GM10266 (cell line): ENCODE results near the gene PRKAG2.

Experiments
- DNase-seq: peaks from one replicate; pipeline ENCODE4 v3.0.0; 2012; ENCODE audit errors: extremely low spot score
- TF ChIP-seq, protein P1 (sequence below): IDR thresholded peaks from 2 replicates; pipeline ENCODE4 v1.5.1; 2012; ENCODE audit warnings: mild to moderate bottlenecking, low read depth; ENCODE audit not compliant: control insufficient read depth, insufficient read depth; ENCODE audit errors: missing control alignments

Gene PRKAG2

DNA sequence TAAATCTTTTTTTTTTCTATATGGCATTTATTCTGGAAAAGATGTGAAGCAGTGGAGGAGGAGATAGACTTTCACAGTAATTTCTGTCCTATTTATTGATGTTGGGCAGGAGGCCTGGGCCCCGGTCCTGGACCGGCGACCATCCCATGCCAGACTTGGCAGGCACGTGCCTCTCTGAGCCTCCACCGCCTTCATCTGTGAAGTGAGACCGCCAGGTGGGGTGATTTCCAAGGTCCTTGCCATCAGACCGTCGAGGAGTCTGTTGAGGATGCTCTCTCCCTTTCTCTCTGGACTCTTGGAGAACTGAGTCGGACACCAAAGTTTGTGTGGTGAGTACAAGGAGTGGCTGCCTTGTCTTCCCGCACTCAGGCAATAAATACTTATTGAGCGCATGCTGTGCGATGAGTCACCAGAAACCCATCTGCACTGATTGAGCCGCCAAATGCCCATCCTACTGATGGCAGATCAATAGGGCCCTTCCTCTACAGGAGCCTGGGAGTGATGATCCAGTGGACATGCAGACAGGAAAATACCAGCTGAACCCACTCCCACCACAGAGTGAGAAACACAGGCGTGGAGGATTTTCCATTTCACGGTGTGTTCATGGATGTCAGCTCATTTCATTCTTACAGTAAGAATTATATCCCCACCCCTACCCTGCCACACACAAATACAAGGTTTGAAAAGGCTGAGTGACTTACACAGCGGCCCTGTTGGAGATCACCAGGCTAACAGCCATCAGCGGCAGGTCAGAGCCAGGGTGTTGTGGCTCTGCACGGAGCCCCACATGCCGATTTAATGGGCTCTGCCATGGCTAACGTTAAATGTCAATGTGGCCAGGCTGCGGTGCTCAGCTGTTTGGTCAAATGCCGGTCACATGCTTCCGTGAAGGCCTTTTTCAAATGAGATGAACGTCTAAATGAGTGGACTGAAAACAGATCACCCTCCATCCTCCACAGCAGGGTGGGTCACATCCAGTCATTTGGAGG lies 11.5 kb upstream of the PRKAG2 start:
- TF ChIP-seq, protein P1, sequence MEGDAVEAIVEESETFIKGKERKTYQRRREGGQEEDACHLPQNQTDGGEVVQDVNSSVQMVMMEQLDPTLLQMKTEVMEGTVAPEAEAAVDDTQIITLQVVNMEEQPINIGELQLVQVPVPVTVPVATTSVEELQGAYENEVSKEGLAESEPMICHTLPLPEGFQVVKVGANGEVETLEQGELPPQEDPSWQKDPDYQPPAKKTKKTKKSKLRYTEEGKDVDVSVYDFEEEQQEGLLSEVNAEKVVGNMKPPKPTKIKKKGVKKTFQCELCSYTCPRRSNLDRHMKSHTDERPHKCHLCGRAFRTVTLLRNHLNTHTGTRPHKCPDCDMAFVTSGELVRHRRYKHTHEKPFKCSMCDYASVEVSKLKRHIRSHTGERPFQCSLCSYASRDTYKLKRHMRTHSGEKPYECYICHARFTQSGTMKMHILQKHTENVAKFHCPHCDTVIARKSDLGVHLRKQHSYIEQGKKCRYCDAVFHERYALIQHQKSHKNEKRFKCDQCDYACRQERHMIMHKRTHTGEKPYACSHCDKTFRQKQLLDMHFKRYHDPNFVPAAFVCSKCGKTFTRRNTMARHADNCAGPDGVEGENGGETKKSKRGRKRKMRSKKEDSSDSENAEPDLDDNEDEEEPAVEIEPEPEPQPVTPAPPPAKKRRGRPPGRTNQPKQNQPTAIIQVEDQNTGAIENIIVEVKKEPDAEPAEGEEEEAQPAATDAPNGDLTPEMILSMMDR, result no peak
- DNase-seq, result no peak

DNA sequence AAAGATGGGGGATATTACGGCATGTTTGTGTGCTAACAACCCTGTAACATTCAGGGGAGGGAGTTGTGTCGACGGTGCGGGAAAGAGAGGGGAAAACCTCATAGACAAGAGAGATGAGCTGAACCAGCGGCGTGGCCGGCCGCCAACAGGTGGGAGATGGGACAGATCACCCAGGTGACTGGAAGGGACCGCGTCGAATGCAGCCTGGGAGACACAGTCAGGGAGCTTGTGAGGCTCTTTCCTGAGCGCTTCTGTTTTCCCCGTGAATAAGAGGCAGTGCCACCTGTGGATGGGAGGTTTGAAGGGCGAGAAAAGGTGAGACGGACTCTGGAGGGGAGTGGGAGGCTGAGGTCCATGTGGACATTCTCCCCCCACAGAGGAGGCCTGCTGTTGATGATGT lies 9.9 kb upstream of the PRKAG2 start:
- TF ChIP-seq, protein P1, result no peak
- no peak for DNase-seq

DNA sequence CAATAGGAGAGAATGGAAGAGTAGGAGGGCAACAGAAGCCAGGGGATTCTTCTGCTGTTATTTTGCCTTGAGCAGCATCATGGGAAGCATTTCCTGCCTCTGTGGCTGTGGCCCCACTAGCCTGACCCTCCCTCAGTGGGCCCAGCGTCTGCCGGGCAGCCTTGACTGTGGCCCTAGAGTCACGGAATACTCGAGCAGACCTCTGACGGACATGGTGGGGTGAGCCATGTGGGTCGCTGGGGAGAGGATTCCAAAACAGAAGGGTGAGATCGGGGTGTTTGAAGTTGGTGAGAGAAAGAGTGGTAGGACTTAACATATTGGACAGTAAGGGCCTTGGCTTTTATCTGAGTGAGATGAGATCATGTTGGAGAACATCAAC lies 8.3 kb upstream of the PRKAG2 start:
- no peak for DNase-seq
- TF ChIP-seq, protein P1, result no peak

DNA sequence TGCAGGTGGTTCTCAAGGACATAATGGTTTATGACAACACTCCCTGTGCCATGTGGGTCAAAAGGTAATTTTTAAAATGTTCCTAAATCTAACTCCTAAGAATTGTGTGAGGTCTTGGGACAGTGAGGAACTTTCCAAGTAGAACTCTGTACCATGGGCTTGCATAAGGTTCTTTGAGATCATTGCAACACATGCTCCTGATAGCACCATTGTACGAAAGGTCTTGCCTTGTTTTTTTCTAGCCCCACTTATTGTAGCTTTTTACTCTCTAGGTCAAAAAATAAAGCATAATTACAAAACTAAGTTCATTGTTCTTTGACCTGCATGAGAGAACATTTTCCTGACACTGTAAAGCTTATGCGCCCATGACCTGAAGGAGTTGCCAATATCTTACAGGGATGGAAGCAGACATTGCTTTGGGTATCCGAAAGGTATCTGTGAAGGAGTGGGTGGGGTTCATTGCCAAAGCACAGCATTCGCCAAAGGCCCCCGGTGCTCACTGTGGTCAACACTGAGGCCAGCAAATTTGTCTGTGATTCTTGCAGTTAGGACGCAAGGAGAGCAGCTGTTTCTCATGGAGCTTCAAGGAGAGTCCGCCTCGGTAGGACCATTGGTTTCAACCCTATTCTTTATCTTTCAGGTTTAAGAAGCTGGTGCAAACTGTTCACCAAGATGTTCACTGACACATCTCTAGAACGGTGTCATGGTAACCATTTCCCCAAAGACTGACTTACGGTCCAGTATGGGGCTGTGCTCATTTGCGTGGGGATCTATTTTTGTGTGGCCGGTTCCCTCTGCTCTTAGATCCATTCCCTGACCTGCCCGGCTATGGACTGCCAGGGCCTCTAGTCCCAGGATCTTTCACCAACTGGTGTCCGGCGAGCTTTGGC lies 7.6 kb upstream of the PRKAG2 start:
- no peak for DNase-seq
- TF ChIP-seq, protein P1, result no peak

DNA sequence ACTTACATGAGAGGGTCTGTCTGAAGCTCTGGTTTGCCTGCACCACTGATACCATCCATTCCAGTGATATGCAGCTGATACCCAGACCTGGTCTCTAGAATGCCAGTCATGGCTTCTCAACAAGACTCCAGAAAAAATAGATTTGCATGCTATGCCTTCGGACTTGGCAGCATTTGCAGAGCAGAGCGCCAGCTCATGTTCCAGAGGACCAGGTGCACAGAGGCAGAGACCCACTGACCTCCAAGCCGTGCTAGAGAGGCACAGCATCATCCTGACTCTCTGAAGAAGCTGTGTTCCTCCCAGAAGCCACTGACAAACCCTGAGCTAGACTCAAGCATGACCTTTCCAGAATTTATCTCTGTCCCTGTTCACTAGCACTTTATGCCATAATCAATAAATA lies 6.9 kb upstream of the PRKAG2 start:
- TF ChIP-seq, protein P1, result no peak
- DNase-seq, result no peak

DNA sequence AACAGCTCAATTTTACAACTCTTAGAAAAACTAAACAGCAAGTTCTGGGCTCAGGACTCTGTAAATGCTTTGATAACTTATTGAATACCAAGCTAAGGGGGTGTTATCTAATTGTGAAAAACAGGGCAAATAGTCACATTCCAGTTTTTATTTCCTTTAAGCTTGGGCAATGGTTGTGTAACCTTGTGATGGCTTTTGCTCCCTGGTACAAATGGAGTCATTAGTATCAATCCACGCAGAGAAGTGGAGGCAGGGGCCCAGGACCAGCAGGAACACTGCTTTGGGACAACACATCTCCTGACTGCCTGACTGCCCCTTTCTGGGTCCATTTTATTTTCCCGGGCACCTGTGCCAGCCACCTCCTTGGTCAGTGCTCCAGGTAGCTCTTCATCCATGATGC lies 5.8 kb upstream of the PRKAG2 start:
- DNase-seq, result no peak
- TF ChIP-seq, protein P1, result no peak

DNA sequence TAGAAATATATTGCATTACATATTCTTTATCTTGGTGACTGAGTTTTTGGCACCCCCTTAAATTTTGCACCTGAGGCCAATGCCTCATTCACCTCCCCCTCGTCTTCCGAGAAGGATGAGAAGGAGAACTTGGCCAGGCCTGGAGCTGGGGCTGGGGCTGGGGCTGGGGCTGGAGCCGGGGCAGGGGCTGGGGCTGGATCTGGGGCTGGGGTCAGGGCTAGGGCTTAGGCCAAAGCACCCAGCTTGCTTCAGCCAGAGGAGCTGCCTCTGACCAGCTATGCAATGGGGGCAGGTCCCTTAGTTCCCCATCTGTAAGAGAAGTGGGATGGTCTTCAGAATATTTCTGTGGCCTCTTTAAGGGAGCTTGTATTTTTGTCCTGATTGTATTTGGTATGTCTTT lies 3.8 kb upstream of the PRKAG2 start:
- TF ChIP-seq, protein P1, result no peak
- no peak for DNase-seq
